HEK293 (cell line): ENCODE data around the gene CELF1.

Experiments
- CTCF ChIA-PET: fragments of 350-600 bp; formaldehyde crosslinking; extraction: SDS; loops from one replicate; lab custom pipeline; 2021; ENCODE audit warnings: antibody characterized with exemption; lab: Yijun Ruan, JAX
- POLR2A ChIA-PET: fragments of 300-600 bp; formaldehyde crosslinking; extraction: SDS; loops from one replicate; lab custom pipeline; 2020; ENCODE audit warnings: antibody characterized with exemption, inconsistent platforms; lab: Yijun Ruan, JAX
- H3K27ac ChIP-seq: fragments of 200-500 bp; sonication (Bioruptor generic); 2 replicates; pipeline ENCODE4 v1.5.1; 2014; ENCODE audit warnings: low read depth, low read length, control low read depth, inconsistent platforms; ENCODE audit errors: extremely low read depth
- H3K36me3 ChIP-seq, 2 experiments: fragments of 200-500 bp in 1 of 2; sonication (Bioruptor generic) in 1 of 2; 1 replicate in 1 of 2; 2 replicates in 1 of 2; pipeline ENCODE4 v1.5.1; 2014 to 2017; ENCODE audit warnings: inconsistent platforms in 2 of 2, low read length in 2 of 2; ENCODE audit not compliant: control insufficient read depth in 2 of 2, insufficient read depth in 1 of 2
- H3K4me1 ChIP-seq: fragments of 200-500 bp; sonication (Bioruptor generic); 2 replicates; pipeline ENCODE4 v1.5.1; 2014; ENCODE audit warnings: mild to moderate bottlenecking, low read length, inconsistent platforms; ENCODE audit not compliant: control insufficient read depth, insufficient read depth
- H3K4me3 ChIP-seq: 2 replicates; pipeline ENCODE4 v1.5.1; 2011; ENCODE audit warnings: low read depth, mild to moderate bottlenecking, control low read depth, low read length, moderate library complexity
- H3K9me3 ChIP-seq: fragments of 200-500 bp; sonication (Bioruptor generic); 2 replicates; pipeline ENCODE4 v1.5.1; 2014; ENCODE audit warnings: low read depth, low read length, inconsistent platforms; ENCODE audit not compliant: control insufficient read depth, insufficient read depth
- CTCF ChIP-seq: fragments of 450-650 bp; formaldehyde crosslinking; IDR thresholded peaks from 2 replicates; pipeline ENCODE4 v1.5.1; 2016; ENCODE audit warnings: missing biosample characterization, missing genetic modification characterization
- ELK4 ChIP-seq: IDR thresholded peaks from 2 replicates; pipeline ENCODE4 v1.6.1; 2011; ENCODE audit warnings: mild to moderate bottlenecking, low read depth, low read length, borderline replicate concordance
- HIC1 ChIP-seq: fragments of 450-650 bp; formaldehyde crosslinking; IDR thresholded peaks from 2 replicates; pipeline ENCODE4 v1.5.1; 2016; ENCODE audit warnings: missing biosample characterization, missing genetic modification characterization
- HOXC10 ChIP-seq: sonication (generic); formaldehyde crosslinking; IDR thresholded peaks from 2 replicates; pipeline ENCODE4 v1.8.1; 2023; ENCODE audit warnings: mild to moderate bottlenecking, missing genetic modification reagents
- HOXD13 ChIP-seq: sonication (generic); formaldehyde crosslinking; IDR thresholded peaks from 2 replicates; pipeline ENCODE4 v1.8.0; 2022; ENCODE audit warnings: missing genetic modification reagents, borderline replicate concordance
- IKZF3 ChIP-seq: fragments of 450-650 bp; IDR thresholded peaks from 2 replicates; pipeline ENCODE4 v1.5.0; 2018; ENCODE audit warnings: missing biosample characterization, mild to moderate bottlenecking, missing genetic modification characterization, moderate library complexity
- KLF16 ChIP-seq: fragments of 450-650 bp; formaldehyde crosslinking; IDR thresholded peaks from 2 replicates; pipeline ENCODE4 v1.5.1; 2017; ENCODE audit warnings: missing biosample characterization, missing genetic modification characterization
- SP2 ChIP-seq: fragments of 450-650 bp; formaldehyde crosslinking; IDR thresholded peaks from 2 replicates; pipeline ENCODE4 v1.5.1; 2016; ENCODE audit warnings: missing biosample characterization, missing genetic modification characterization
- TCF7L2 ChIP-seq: IDR thresholded peaks from 2 replicates; pipeline ENCODE4 v1.6.1; 2011; ENCODE audit warnings: low read depth, mild to moderate bottlenecking, inconsistent platforms, low read length, moderate library complexity, borderline replicate concordance
- TRIM28 ChIP-seq: IDR thresholded peaks from 2 replicates; pipeline ENCODE4 v1.6.1; 2011; ENCODE audit warnings: low read length, control low read depth, borderline replicate concordance
- WT1 ChIP-seq: fragments of 450-650 bp; formaldehyde crosslinking; IDR thresholded peaks from 2 replicates; pipeline ENCODE4 v1.5.1; 2016; ENCODE audit warnings: missing biosample characterization, missing genetic modification characterization
- ZNF133 ChIP-seq: fragments of 450-650 bp; formaldehyde crosslinking; IDR thresholded peaks from 2 replicates; pipeline ENCODE4 v1.5.1; 2016; ENCODE audit warnings: missing biosample characterization, missing genetic modification characterization
- ZNF138 ChIP-seq: fragments of 450-650 bp; formaldehyde crosslinking; IDR thresholded peaks from 2 replicates; pipeline ENCODE4 v1.5.1; 2016; ENCODE audit warnings: missing biosample characterization, missing genetic modification characterization, borderline replicate concordance
- ZNF175 ChIP-seq: fragments of 450-650 bp; formaldehyde crosslinking; IDR thresholded peaks from 2 replicates; pipeline ENCODE4 v1.5.1; 2016; ENCODE audit warnings: missing biosample characterization, missing genetic modification characterization
- ZNF24 ChIP-seq: fragments of 450-650 bp; formaldehyde crosslinking; IDR thresholded peaks from 2 replicates; pipeline ENCODE4 v1.5.1; 2016; ENCODE audit warnings: missing biosample characterization, missing genetic modification characterization
- ZNF324 ChIP-seq: fragments of 450-650 bp; formaldehyde crosslinking; IDR thresholded peaks from 2 replicates; pipeline ENCODE4 v1.5.1; 2016; ENCODE audit warnings: missing biosample characterization, missing genetic modification characterization
- ZNF366 ChIP-seq: fragments of 450-650 bp; formaldehyde crosslinking; conservative IDR thresholded peaks from 2 replicates; pipeline ENCODE4 v1.5.1; 2016; ENCODE audit warnings: missing biosample characterization, missing genetic modification characterization
- ZNF391 ChIP-seq: fragments of 450-650 bp; formaldehyde crosslinking; IDR thresholded peaks from 2 replicates; pipeline ENCODE4 v1.5.1; 2016; ENCODE audit warnings: low read depth, missing biosample characterization, missing genetic modification characterization, borderline replicate concordance
- ZNF404 ChIP-seq: fragments of 450-650 bp; formaldehyde crosslinking; IDR thresholded peaks from 2 replicates; pipeline ENCODE4 v1.5.1; 2017; ENCODE audit warnings: missing biosample characterization, missing genetic modification characterization
- ZNF530 ChIP-seq: fragments of 450-650 bp; formaldehyde crosslinking; IDR thresholded peaks from 2 replicates; pipeline ENCODE4 v1.5.1; 2016; ENCODE audit warnings: low read depth, missing biosample characterization, missing genetic modification characterization
- ZNF544 ChIP-seq: fragments of 450-650 bp; formaldehyde crosslinking; IDR thresholded peaks from 2 replicates; pipeline ENCODE4 v1.5.0; 2017; ENCODE audit warnings: missing biosample characterization, missing genetic modification characterization
- ZNF548 ChIP-seq: fragments of 450-650 bp; formaldehyde crosslinking; IDR thresholded peaks from 2 replicates; pipeline ENCODE4 v1.5.1; 2016; ENCODE audit warnings: missing biosample characterization, missing genetic modification characterization
- ZNF621 ChIP-seq: fragments of 450-650 bp; formaldehyde crosslinking; IDR thresholded peaks from 2 replicates; pipeline ENCODE4 v1.5.1; 2017; ENCODE audit warnings: missing biosample characterization, missing genetic modification characterization
- ZSCAN5A ChIP-seq: fragments of 450-650 bp; formaldehyde crosslinking; IDR thresholded peaks from 2 replicates; pipeline ENCODE4 v1.5.1; 2016; ENCODE audit warnings: missing biosample characterization, missing genetic modification characterization
- ZXDB ChIP-seq: fragments of 450-650 bp; formaldehyde crosslinking; IDR thresholded peaks from 2 replicates; pipeline ENCODE4 v1.5.1; 2016; ENCODE audit warnings: missing biosample characterization, missing genetic modification characterization

CELF1 gene

GRCh38 chr11:47507563-47508239 is 45.2 kb downstream of the CELF1 start (continued):
- TF ChIP-seq TCF7L2 (no peak), ZXDB (tag by site-specific recombination) (no peak), SP2 (tag by site-specific recombination) (no peak), ZNF544 (tag by site-specific recombination) (no peak), HOXC10 (no peak), ZNF324 (tag by site-specific recombination) (no peak), ZNF133 (no peak), ZNF621 (tag by site-specific recombination) (no peak), ZNF366 (tag by site-specific recombination) (no peak), ZNF138 (tag by site-specific recombination) (no peak), ZNF530 (tag by site-specific recombination) (no peak)
- TF ChIP-seq, all 188 proteins: peak for 0

GRCh38 chr11:47506795-47507562 is 46.0 kb downstream of the CELF1 start:
- CTCF ChIA-PET: no interaction called here

More at GRCh38 chr11:47506795-47507562, 46.0 kb downstream of the CELF1 start:
- TF ChIP-seq ZNF404 (no peak), ZNF548 (no peak), IKZF3 (no peak), KLF16 (no peak), HOXD13 (CRISPR knock-in tag) (no peak), ELK4 (no peak), WT1 (tag by site-specific recombination) (no peak), TRIM28 (no peak), ZNF391 (tag by site-specific recombination) (no peak), HIC1 (tag by site-specific recombination) (no peak), ZNF24 (tag by site-specific recombination) (no peak), ZSCAN5A (no peak), ZNF175 (tag by site-specific recombination) (no peak), CTCF (tag by site-specific recombination) (no peak)
- Histone ChIP-seq H3K9me3 (no peaks in the 10 kb centered on the region), H3K4me1 (peaks cover 14% of the 10 kb centered on the region), H3K36me3 (no peaks in the 10 kb centered on the region), H3K4me3 (no peak overlapping the region), H3K27ac (no peak overlapping the region)
- POLR2A ChIA-PET: no interaction called here
